Measurements from ENCODE around the gene ENDOD1. TPM values are rescaled to one million over a fixed set of nuclear protein-coding genes. Genes with fewer than 3 reads are reported as not detected.

Gene ENDOD1
- total RNA-seq, 1 donor from 2014 or later = 30.4 TPM

GRCh38 chr11:95100191-95100648 lies 10.6 kb downstream of the ENDOD1 start:
- H3K27me3 ChIP-seq (ENCODE audit: low read depth) = no peaks in the 10 kb centered on the region
- no peaks in the 10 kb centered on the region for H3K9me3 ChIP-seq
- peaks cover 10% of the 10 kb centered on the region for H3K4me1 ChIP-seq
- DNase-seq = no peak
- no peak overlapping the region for H3K27ac ChIP-seq
- no peak for TF ChIP-seq CTCF (IDR thresholded peaks at IDR 0.05)
- no peaks in the 10 kb centered on the region for H3K36me3 ChIP-seq
- H3K4me3 ChIP-seq = no peak overlapping the region
- ATAC-seq = no peak
- intact Hi-C loops (cut with DNase I) = no loop called here

GRCh38 chr11:95100856-95101507 lies 11.3 kb downstream of the ENDOD1 start:
- ATAC-seq (no peak), DNase-seq (no peak)
- no peak for TF ChIP-seq CTCF (IDR thresholded peaks at IDR 0.05)
- H3K27me3 ChIP-seq (ENCODE audit: low read depth) = no peaks in the 10 kb centered on the region
- H3K36me3 ChIP-seq = no peaks in the 10 kb centered on the region
- intact Hi-C loops (cut with DNase I) = no loop called here
- H3K4me3 ChIP-seq = no peak overlapping the region
- H3K4me1 ChIP-seq = peaks cover 7% of the 10 kb centered on the region
- H3K27ac ChIP-seq = no peak overlapping the region
- H3K9me3 ChIP-seq = no peaks in the 10 kb centered on the region

- no peaks in the 10 kb centered on the region for H3K36me3 ChIP-seq
- no peak overlapping the region for H3K27ac ChIP-seq
- H3K9me3 ChIP-seq = no peaks in the 10 kb centered on the region
- H3K4me3 ChIP-seq = no peak overlapping the region
- intact Hi-C loops (cut with DNase I) = no loop called here
- H3K4me1 ChIP-seq = no peaks in the 10 kb centered on the region
- no peak for TF ChIP-seq CTCF (IDR thresholded peaks at IDR 0.05)
- ATAC-seq (no peak), DNase-seq (no peak)
- no peaks in the 10 kb centered on the region for H3K27me3 ChIP-seq (ENCODE audit: low read depth)
These were observed 12.3 kb downstream of the ENDOD1 start for GRCh38 chr11:95101935-95102334.

- Histone ChIP-seq H3K9me3 (no peaks in the 10 kb centered on the region), H3K36me3 (no peaks in the 10 kb centered on the region), H3K4me1 (peaks cover 4% of the 10 kb centered on the region), H3K27me3 (ENCODE audit: low read depth) (no peaks in the 10 kb centered on the region), H3K4me3 (no peak overlapping the region), H3K27ac (no peak overlapping the region)
- DNase-seq (no peak), ATAC-seq (no peak)
- no peak for TF ChIP-seq CTCF (IDR thresholded peaks at IDR 0.05)
- intact Hi-C loops (cut with DNase I) = no loop called here
These were observed 13.1 kb downstream of the ENDOD1 start for GRCh38 chr11:95102733-95103132.

- no peak for ATAC-seq
- intact Hi-C loops (cut with DNase I) = no loop called here
- DNase-seq = no peak
- no peak overlapping the region for H3K27ac ChIP-seq
- H3K4me3 ChIP-seq = no peak overlapping the region
- no peak for TF ChIP-seq CTCF (IDR thresholded peaks at IDR 0.05)
- no peaks in the 10 kb centered on the region for H3K36me3 ChIP-seq
- no peaks in the 10 kb centered on the region for H3K27me3 ChIP-seq (ENCODE audit: low read depth)
- no peaks in the 10 kb centered on the region for H3K9me3 ChIP-seq
- peaks cover 9% of the 10 kb centered on the region for H3K4me1 ChIP-seq
These were observed 14.1 kb downstream of the ENDOD1 start for GRCh38 chr11:95103701-95104100.
